Measurements from ENCODE around the gene LAMB2. TPM values are rescaled to one million over a fixed set of nuclear protein-coding genes. Genes with fewer than 3 reads are reported as not detected.

The LAMB2 gene
- total and polyA plus RNA-seq, 2 of the 8 experiments (the other 6 are each of a cell fraction or from before 2014, with no cell fraction given), result 112 to 153 TPM

DNA sequence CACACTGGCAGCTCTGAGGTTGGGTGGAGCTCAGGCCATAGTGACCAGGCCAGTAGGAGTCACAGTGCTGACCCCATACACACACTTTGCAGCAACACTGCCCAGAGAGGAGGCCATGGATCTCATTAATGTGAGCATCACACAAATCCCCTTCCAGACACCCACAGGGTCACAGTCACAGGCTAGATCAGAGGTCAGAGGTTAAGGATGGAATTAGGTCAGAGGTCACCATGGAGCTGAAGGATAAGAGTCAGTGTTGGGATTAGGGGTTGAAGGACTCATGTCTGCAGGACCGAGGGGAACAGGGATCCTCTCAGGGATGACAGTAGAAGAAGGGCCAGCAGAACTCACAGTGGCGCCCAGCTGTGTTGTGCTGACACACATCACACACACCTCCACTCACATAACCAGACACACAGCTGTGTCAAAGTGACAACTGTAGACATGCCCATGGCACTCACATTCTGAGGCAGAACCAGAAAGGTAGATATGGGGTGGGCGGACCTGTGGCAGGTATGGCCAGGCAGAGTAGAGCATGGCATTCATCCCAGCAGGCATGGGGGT, 20.6 kb upstream of the LAMB2 start:
- WGBS, 2 experiments (ENCODE audit: extremely low coverage in 1 of 2, insufficient coverage in 1 of 2, insufficient read length in 1 of 2, insufficient replicate concordance in 2 of 2, low coverage in 1 of 2, low lambda C conversion rate in 2 of 2, missing lambda C conversion rate in 1 of 2), result 89% methylated on average over 3 of the region's 3 CpGs; no CpG with 5 or more reads in 1 of the 2 experiments
- Histone ChIP-seq H3K4ac (replicated peaks; ENCODE audit: insufficient read length, low read depth, low read length) (no peak overlapping the region), H2BK5ac (ENCODE audit: low read depth, low read length) (no peak overlapping the region), H2AFZ (ENCODE audit: low read length) (no peak overlapping the region), H3K9ac (replicated peaks in 1 of 4; ENCODE audit: extremely low read depth in 1 of 4, low read depth in 3 of 4, low read length in 3 of 4) (no peak overlapping the region), H2BK120ac (replicated peaks; ENCODE audit: low read depth, low read length) (no peak overlapping the region), H4K91ac (replicated peaks; ENCODE audit: insufficient read length, low read length) (no peak overlapping the region), H3K9me3 (ENCODE audit: insufficient read depth in 2 of 2, low read depth in 1 of 2, low read length in 1 of 2) (no peaks in the 10 kb centered on the region), H3K23ac (ENCODE audit: insufficient read length) (no peak overlapping the region), H2AK5ac (ENCODE audit: low read depth, low read length) (no peak overlapping the region), H3K79me2 (ENCODE audit: control insufficient read depth in 1 of 2, insufficient read depth in 2 of 2, low read length in 2 of 2) (no peaks in the 10 kb centered on the region), H3K27ac (ENCODE audit: low read depth, low read length) (no peak overlapping the region), H2BK15ac (ENCODE audit: low read length) (peak overlapping the region; percentile 72; the same call in 1 of the 2 replicates), H3K36me3 (ENCODE audit: control insufficient read depth in 2 of 4, insufficient read depth in 4 of 4, low read length in 3 of 4) (no peaks in the 10 kb centered on the region), H2BK20ac (ENCODE audit: low read length) (no peak overlapping the region), H3K4me2 (ENCODE audit: insufficient read depth in 1 of 2, low read depth in 2 of 2, low read length in 2 of 2) (no peak overlapping the region), H3K4me1 (replicated peaks in 1 of 4; ENCODE audit: control insufficient read depth in 3 of 4, insufficient read depth in 4 of 4, low read length in 3 of 4) (no peaks in the 10 kb centered on the region), H3K4me3 (ENCODE audit: extremely low read depth in 1 of 4, insufficient read depth in 2 of 4, low read depth in 3 of 4, low read length in 4 of 4) (no peak overlapping the region), H4K20me1 (replicated peaks in 1 of 2; ENCODE audit: control insufficient read depth in 1 of 2, insufficient read depth in 2 of 2, low read length in 2 of 2) (peaks cover 0 to 2% of the 10 kb centered on the region in 2 experiments), H4K8ac (ENCODE audit: extremely low read depth, insufficient read depth, low read length) (no peak overlapping the region), H3K56ac (replicated peaks; ENCODE audit: insufficient read length, low read depth, low read length) (no peak overlapping the region), H4K5ac (ENCODE audit: insufficient read length, low read depth, low read length) (no peak overlapping the region), H3K23me2 (ENCODE audit: low read depth, low read length) (no peaks in the 10 kb centered on the region), H2BK12ac (ENCODE audit: low read depth, low read length) (peak overlapping the region; percentile 27; the same call in 1 of the 2 replicates), H3K79me1 (ENCODE audit: low read depth, low read length) (no peaks in the 10 kb centered on the region), H3K14ac (ENCODE audit: insufficient read length) (no peak overlapping the region), H3K27me3 (replicated peaks in 1 of 4; ENCODE audit: control insufficient read depth in 3 of 4, extremely low read depth in 1 of 4, insufficient read depth in 3 of 4, low read length in 3 of 4) (no peaks in the 10 kb centered on the region), H3K18ac (ENCODE audit: extremely low read depth, low read length) (no peak overlapping the region)
- no peak for DNase-seq (ENCODE audit: low read depth in 1 of 2, low spot score in 2 of 2)
- FAIRE-seq, result no peak
- ChIA-PET POLR2A (ENCODE audit: partially characterized antibody) (interaction anchor here (1.1 to 1.4 kb wide), 3 partner anchors 12 to 61 kb away, joined by 3 to 5 read pairs (median 4); no protein-coding TSS in a partner anchor), CTCF (ENCODE audit: partially characterized antibody) (interaction anchor here (0.6 to 3.3 kb wide), 5 partner anchors 17 to 95 kb away, joined by 4 to 14 read pairs (median 6); partner anchors contain the start of genes KLHDC8B and LAMB2)
